GM12878 (cell line): ENCODE measurements around the gene CCDC83. TPM values are rescaled to one million over a fixed set of nuclear protein-coding genes. Genes with fewer than 3 reads are reported as not detected.

Experiments used
- ATAC-seq: fragments of 200-7000 bp; cut with Tn5 transposase; 3 replicates; pipeline ENCODE4 v1.9.1; 2020; ENCODE audit warnings: mild to moderate bottlenecking, moderate library complexity
- Bru-seq: library from RNA; stranded (reverse); fragments of 400-500 nt; gene quantifications from one replicate; lab custom pipeline; 2021; lab: Mats Ljungman, UMichigan
- BruChase-seq, 2 experiments: library from RNA; stranded (reverse); fragments of 400-500 nt; gene quantifications; one replicate each; lab custom pipeline; 2021; lab: Mats Ljungman, UMichigan
- BruUV-seq: library from RNA; stranded (reverse); fragments of 400-500 nt; replicated peaks from 2 replicates; lab custom pipeline; 2021; lab: Mats Ljungman, UMichigan
- CTCF ChIA-PET: fragments of 300-600 bp; sonication (Branson Sonifier 250); formaldehyde crosslinking; extraction: SDS; loops from one replicate; lab custom pipeline; 2021; ENCODE audit warnings: inconsistent platforms; lab: Yijun Ruan, JAX
- POLR2A ChIA-PET: fragments of 350-600 bp; formaldehyde crosslinking; extraction: SDS; loops from one replicate; lab custom pipeline; 2021; ENCODE audit warnings: inconsistent platforms; lab: Charles Lee
- RAD21 ChIA-PET: fragments of 300-600 bp; sonication (Branson Sonifier 250); formaldehyde crosslinking; loops from one replicate; lab custom pipeline; 2023; ENCODE audit warnings: antibody characterized with exemption; ENCODE audit not compliant: unreplicated experiment; lab: Charles Lee
- SMC1A ChIA-PET: fragments of 300-600 bp; sonication (Branson Sonifier 250); formaldehyde crosslinking; loops from one replicate; lab custom pipeline; 2023; ENCODE audit not compliant: unreplicated experiment, uncharacterized antibody; lab: Charles Lee
- DNase-seq: peaks from one replicate; pipeline ENCODE4 v3.0.0-alpha.2; 2011; ENCODE audit warnings: low read depth, low spot score
- FAIRE-seq: peaks from 3 replicates; lab custom pipeline; 2011; peaks lifted over from hg19 to GRCh38; lab: Jason Lieb, UNC
- H2AFZ ChIP-seq: 2 replicates; pipeline ENCODE4 v1.6.0; 2011; ENCODE audit warnings: low read depth, low read length, control low read depth; ENCODE audit not compliant: control insufficient read depth
- H3K27ac ChIP-seq: 2 replicates; pipeline ENCODE4 v1.5.1; 2011; ENCODE audit warnings: control low read depth; ENCODE audit not compliant: control insufficient read depth, insufficient read depth
- H3K27me3 ChIP-seq, 2 experiments: replicated peaks in 1 of 2; 2 replicates each; pipeline versions ENCODE4 v1.6.0 to v1.6.1; 2011; ENCODE audit warnings: low read length in 1 of 2; ENCODE audit not compliant: control insufficient read depth in 2 of 2, insufficient read depth in 2 of 2
- H3K36me3 ChIP-seq, 2 experiments: 2 replicates each; pipeline ENCODE4 v1.5.1; 2011; ENCODE audit warnings: low read length in 1 of 2; ENCODE audit not compliant: control insufficient read depth in 2 of 2, insufficient read depth in 2 of 2
- H3K4me1 ChIP-seq: 2 replicates; pipeline ENCODE4 v1.6.1; 2011; ENCODE audit warnings: mild to moderate bottlenecking, low read length, moderate library complexity, mixed read lengths; ENCODE audit not compliant: control insufficient read depth, insufficient read depth
- H3K4me2 ChIP-seq: 2 replicates; pipeline ENCODE4 v1.6.0; 2011; ENCODE audit warnings: control low read depth; ENCODE audit not compliant: control insufficient read depth, insufficient read depth
- H3K4me3 ChIP-seq: fragments of 200-600 bp; sonication (generic); 2 replicates; pipeline ENCODE4 v1.5.1; 2016
- H3K79me2 ChIP-seq: 2 replicates; pipeline ENCODE4 v1.6.0; 2011; ENCODE audit warnings: low read length; ENCODE audit not compliant: control insufficient read depth, insufficient read depth
- H3K9ac ChIP-seq: 2 replicates; pipeline ENCODE4 v1.8.0; 2011; ENCODE audit warnings: low read length, control low read depth, mixed read lengths; ENCODE audit not compliant: control insufficient read depth, insufficient read depth
- H3K9me3 ChIP-seq: replicated peaks from 3 replicates; pipeline ENCODE4 v1.5.1; 2011; ENCODE audit warnings: mild to moderate bottlenecking, low read length; ENCODE audit not compliant: control insufficient read depth, insufficient read depth
- H4K20me1 ChIP-seq: 2 replicates; pipeline ENCODE4 v1.6.0; 2011; ENCODE audit not compliant: control insufficient read depth, insufficient read depth
- E4F1 ChIP-seq: fragments of 450-650 bp; IDR thresholded peaks from 2 replicates; pipeline ENCODE4 v1.6.1; 2018; ENCODE audit warnings: borderline replicate concordance, mild to moderate bottlenecking; ENCODE audit not compliant: partially characterized antibody
- HDAC2 ChIP-seq: fragments of 200-600 bp; sonication (generic); IDR thresholded peaks from 2 replicates; pipeline ENCODE4 v1.6.1; 2017
- MTA2 ChIP-seq: fragments of 450-650 bp; IDR thresholded peaks from 2 replicates; pipeline ENCODE4 v1.6.1; 2016; ENCODE audit warnings: low read depth, mild to moderate bottlenecking, moderate library complexity
- NFYA ChIP-seq: IDR thresholded peaks from 2 replicates; pipeline ENCODE4 v1.6.1; 2011; ENCODE audit warnings: low read depth, mild to moderate bottlenecking, low read length, improper control_type of control experiment, borderline replicate concordance
- PML ChIP-seq: IDR thresholded peaks from 2 replicates; pipeline ENCODE4 v1.6.1; 2012; ENCODE audit warnings: low read length, inconsistent platforms
- POLR2AphosphoS5 ChIP-seq: IDR thresholded peaks from 2 replicates; pipeline ENCODE4 v1.6.1; 2011; ENCODE audit warnings: mild to moderate bottlenecking, low read length, inconsistent platforms
- RELA ChIP-seq: fragments of 450-650 bp; IDR thresholded peaks from 2 replicates; pipeline ENCODE4 v1.8.0; 2014; ENCODE audit warnings: borderline replicate concordance; ENCODE audit not compliant: partially characterized antibody
- SIX5 ChIP-seq: IDR thresholded peaks from 2 replicates; pipeline ENCODE4 v1.6.1; 2011; ENCODE audit warnings: mild to moderate bottlenecking, low read depth, low read length, moderate library complexity; ENCODE audit not compliant: severe bottlenecking
- SREBF1 ChIP-seq: IDR thresholded peaks from 2 replicates; pipeline ENCODE4 v1.6.1; 2012; ENCODE audit warnings: mild to moderate bottlenecking, low read length
- TAF1 ChIP-seq: IDR thresholded peaks from 2 replicates; pipeline ENCODE4 v1.6.1; 2011; ENCODE audit warnings: mild to moderate bottlenecking, low read depth, low read length, borderline replicate concordance
- USF2 ChIP-seq: IDR thresholded peaks from 2 replicates; pipeline ENCODE4 v1.6.1; 2011; ENCODE audit warnings: low read depth, low read length, improper control_type of control experiment, borderline replicate concordance
- ZBTB40 ChIP-seq: fragments of 450-650 bp; IDR thresholded peaks from 2 replicates; pipeline ENCODE4 v1.6.1; 2016; ENCODE audit warnings: mild to moderate bottlenecking, moderate library complexity, borderline replicate concordance
- WGBS: methylation state at CpG from one replicate; pipeline ENCODE4 v1.1.6; 2016; ENCODE audit warnings: low lambda C conversion rate; ENCODE audit not compliant: insufficient replicate concordance, insufficient coverage; ENCODE audit errors: missing lambda C conversion rate; 5-methylcytosine and 5-hydroxymethylcytosine counted together
- in situ Hi-C: fragments of 300-500 bp; cut with MboI; formaldehyde crosslinking; loops from 9 replicates; pipeline ENCODE4 v1.14.3; 2018; ENCODE audit warnings: mixed read lengths
- intact Hi-C: fragments of 100-400 bp; cut with micrococcal nuclease; formaldehyde crosslinking; loops from one replicate; pipeline ENCODE4 v1.14.2; 2022; ENCODE audit not compliant: unreplicated experiment
- long read RNA-seq, 2 experiments: library from polyadenylated mRNA; unstranded; transcript quantifications; one replicate each; pipeline ENCODE4 v2.0.0, GENCODE V29; 2019 to 2020
- polyA minus RNA-seq, 3 experiments: library from RNA; depleted of rRNA, polyadenylated mRNA; stranded (reverse); fragments of >200 nt; gene quantifications; 2 replicates each; pipeline ENCODE4 v1.2.3, GENCODE V29; 2011
- polyA plus RNA-seq, 11 experiments: library from polyadenylated mRNA; depleted of rRNA in 4 of 11; unstranded in 6 of 11; stranded (reverse) in 5 of 11; fragments of >200 nt; fragmentation: Nextera tagmentation in 4 of 11; fragmentation: Illumina TruSeq in 1 of 11; extraction: Ambion mirVana in 4 of 11; extraction: Trizol in 1 of 11; gene quantifications; 1 replicate in 1 of 11; 2 replicates in 10 of 11; pipeline versions ENCODE4 v1.2.1 to v1.2.3, GENCODE V29; 2011 to 2016; ENCODE audit warnings: inconsistent platforms in 2 of 11, missing spikeins in 2 of 11, low read depth in 1 of 11
- total RNA-seq, 4 experiments: library from RNA; depleted of rRNA in 3 of 4; stranded (reverse); fragments of >200 nt in 3 of 4; fragmentation: Illumina TruSeq in 1 of 4; extraction: Trizol in 1 of 4; gene quantifications; 2 replicates each; pipeline versions ENCODE4 v1.2.1 to v1.2.3, GENCODE V29; 2013 to 2021

The CCDC83 gene
- total RNA-seq (2013; cell fraction: nucleolus; rRNA removed): not detected in 2 replicates
- total RNA-seq (2014; rRNA removed) (not detected in 2 replicates), total RNA-seq (2014; rRNA removed; fragmentation: Illumina TruSeq; extraction: Trizol) (not detected in 2 replicates), total RNA-seq (2021) (not detected in 2 replicates), polyA plus RNA-seq (2011; rRNA removed) (not detected in 2 replicates), polyA plus RNA-seq (2014; fragmentation: Illumina TruSeq; extraction: Trizol) (not detected in 2 replicates), polyA plus RNA-seq (2014; fragmentation: Nextera tagmentation; extraction: Ambion mirVana) (not detected), polyA plus RNA-seq (2014; rRNA removed) (not detected in 2 replicates), polyA plus RNA-seq (2016; fragmentation: Nextera tagmentation; extraction: Ambion mirVana) (not detected), polyA minus RNA-seq (2011; rRNA and poly(A)+ RNA removed) (not detected in 2 replicates), Bru-seq, nascent RNA (not detected), BruChase-seq, experiment 1, labeled RNA remaining after a 6-hour chase (not detected), BruChase-seq, experiment 2, labeled RNA remaining after a 2-hour chase (not detected)
- polyA plus RNA-seq (2011; ENCODE audit: low read depth): not detected
- polyA plus RNA-seq (2011; cell fraction: cytosol; rRNA removed): not detected in 2 replicates
- not detected in 2 replicates for polyA plus RNA-seq (2011; cell fraction: nucleus; rRNA removed)
- not detected in 2 replicates for polyA plus RNA-seq (2012)
- not detected in 2 replicates for polyA minus RNA-seq (2011; cell fraction: cytosol; rRNA and poly(A)+ RNA removed)
- polyA minus RNA-seq (2011; cell fraction: nucleus; rRNA and poly(A)+ RNA removed): not detected in 2 replicates
- long read RNA-seq, experiment 1: 0 reads
- long read RNA-seq, experiment 2: 0 reads

- POLR2A ChIA-PET: no interaction called here
- SMC1A ChIA-PET: interaction anchor here (0.7 to 1.9 kb wide), 11 partner anchors 9 to 759 kb away, joined by 3 to 5 read pairs (median 3); no protein-coding TSS in a partner anchor
- CTCF ChIA-PET: interaction anchor here (0.7 to 2.6 kb wide), 33 partner anchors 8 to 614 kb away, joined by 3 to 10 read pairs (median 4); partner anchors contain the start of gene TMEM126A
- intact Hi-C loops: loop anchor here (1.0 to 10.0 kb wide), 8 partner anchors 260 to 1064 kb away; no protein-coding TSS in a partner anchor
- ATAC-seq (no peak), FAIRE-seq (no peak), DNase-seq (no peak)
- H3K9ac ChIP-seq: peak within 1 kb of the TSS; percentile 63
- no peaks in the 10 kb centered on the region for H3K79me2 ChIP-seq
- H3K4me3 ChIP-seq: peak within 1 kb of the TSS; percentile 75
- H3K27me3 ChIP-seq: no peaks in the 10 kb centered on the region
- H4K20me1 ChIP-seq: no peaks in the 10 kb centered on the region
- H2AFZ ChIP-seq: peak within 1 kb of the TSS; percentile 88
- no TSS peak for BruUV-seq
- RAD21 ChIA-PET: interaction anchor here (0.6 to 1.8 kb wide), 24 partner anchors 12 to 965 kb away, joined by 3 to 13 read pairs (median 4); partner anchors contain the start of genes DLG2, HIKESHI, TMEM126A and TMEM126B
- H3K27ac ChIP-seq: peak within 1 kb of the TSS; percentile 27; the same call in 1 of the 2 replicates
- peak within 1 kb of the TSS; percentile 74 for H3K4me2 ChIP-seq
- H3K9me3 ChIP-seq: no peaks in the 10 kb centered on the region
- H3K4me1 ChIP-seq: peaks cover 8% of the 10 kb centered on the region
- in situ Hi-C loops: loop anchor here (5.0 to 10.0 kb wide), 2 partner anchors 437 to 960 kb away; no protein-coding TSS in a partner anchor
- H3K36me3 ChIP-seq: no peaks in the 10 kb centered on the region
- 44% methylated on average over 13 of the region's 13 CpGs for WGBS
- TF ChIP-seq ZBTB40 (no peak), POLR2AphosphoS5 (no peak), SIX5 (no peak), E4F1 (no peak), HDAC2 (no peak), USF2 (no peak), RELA (no peak), TAF1 (no peak), NFYA (no peak), MTA2 (no peak), SREBF1 (no peak), PML (no peak)
Measured at GRCh38 chr11:85855341-85855656, at the start of gene CCDC83. TSS of gene CCDC83 (plus strand) at chr11:85855383. CDS start at chr11:85865124, 9,741 bp downstream.
